CD14-positive monocyte (primary cell): Measurements from ENCODE around the gene DBN1. TPM values are rescaled to one million over a fixed set of nuclear protein-coding genes. Genes with fewer than 3 reads are reported as not detected.

ENCODE experiments used
- DNase-seq, 3 donors: peaks; one replicate each; pipeline ENCODE4 v3.0.0-alpha.2; 2011 to 2022
- H2AFZ ChIP-seq: 2 replicates; pipeline ENCODE4 v1.6.0; 2012; ENCODE audit warnings: mild to moderate bottlenecking, low read depth, low read length, inconsistent platforms; ENCODE audit not compliant: insufficient read depth, poor library complexity, severe bottlenecking
- H3K27ac ChIP-seq, 2 donors: 1 replicate in 1 of 2; 2 replicates in 1 of 2; pipeline ENCODE4 v1.5.1; 2012 to 2013; ENCODE audit warnings: low read length in 2 of 2, control low read depth in 1 of 2, inconsistent platforms in 1 of 2, low read depth in 1 of 2, mild to moderate bottlenecking in 1 of 2
- H3K27me3 ChIP-seq, 2 donors: one replicate each; pipeline versions ENCODE4 v1.6.0 to v1.6.1; 2011 to 2013; ENCODE audit warnings: low read length in 2 of 2; ENCODE audit not compliant: control insufficient read depth in 2 of 2, insufficient read depth in 2 of 2
- H3K36me3 ChIP-seq, 2 donors: replicated peaks in 1 of 2; 1 replicate in 1 of 2; 2 replicates in 1 of 2; pipeline versions ENCODE4 v1.5.1 to v1.6.1; 2012 to 2013; ENCODE audit warnings: low read length in 2 of 2, control low read depth in 1 of 2, inconsistent platforms in 1 of 2, mild to moderate bottlenecking in 1 of 2; ENCODE audit not compliant: insufficient read depth in 2 of 2, control insufficient read depth in 1 of 2
- H3K4me1 ChIP-seq, 2 donors: 1 replicate in 1 of 2; 2 replicates in 1 of 2; pipeline versions ENCODE4 v1.5.1 to v1.6.1; 2012 to 2013; ENCODE audit warnings: low read length in 2 of 2, control low read depth in 1 of 2, inconsistent platforms in 1 of 2, mild to moderate bottlenecking in 1 of 2, moderate library complexity in 1 of 2; ENCODE audit not compliant: insufficient read depth in 2 of 2, control insufficient read depth in 1 of 2
- H3K4me2 ChIP-seq: replicated peaks from 2 replicates; pipeline ENCODE3; 2012; ENCODE audit warnings: low read length, moderate library complexity, mild to moderate bottlenecking; ENCODE audit not compliant: poor library complexity, severe bottlenecking; ENCODE audit errors: extremely low read depth
- H3K4me3 ChIP-seq, 3 experiments: fragments of 200-600 bp in 1 of 3; sonication (generic) in 1 of 3; replicated peaks in 1 of 3; 1 replicate in 2 of 3; 2 replicates in 1 of 3; pipeline ENCODE4 v1.5.1; 2011 to 2013; ENCODE audit warnings: low read length in 3 of 3, mild to moderate bottlenecking in 3 of 3, control low read depth in 2 of 3, low read depth in 2 of 3, inconsistent platforms in 1 of 3, moderate library complexity in 1 of 3
- H3K79me2 ChIP-seq: 2 replicates; pipeline ENCODE4 v1.6.0; 2012; ENCODE audit warnings: mild to moderate bottlenecking, control low read depth, inconsistent platforms, low read length, moderate library complexity; ENCODE audit not compliant: insufficient read depth
- H3K9ac ChIP-seq: 2 replicates; pipeline ENCODE4 v1.6.0; 2017; ENCODE audit warnings: low read length, mild to moderate bottlenecking; ENCODE audit not compliant: insufficient read depth, poor library complexity, severe bottlenecking
- H3K9me3 ChIP-seq, 2 donors: replicated peaks in 1 of 2; 1 replicate in 1 of 2; 2 replicates in 1 of 2; pipeline versions ENCODE4 v1.5.1 to v1.6.1; 2012 to 2013; ENCODE audit warnings: low read length in 2 of 2, control low read depth in 1 of 2; ENCODE audit not compliant: control insufficient read depth in 1 of 2, insufficient read depth in 1 of 2
- H4K20me1 ChIP-seq: 2 replicates; pipeline ENCODE4 v1.6.0; 2012; ENCODE audit warnings: mild to moderate bottlenecking, low read length, control low read depth, moderate library complexity; ENCODE audit not compliant: insufficient read depth
- H3K27ac Mint-ChIP-seq, 7 donors: one replicate each; pipeline ENCODE4 v1.8.0; 2020; ENCODE audit warnings: mild to moderate bottlenecking in 7 of 7, mixed read lengths in 7 of 7, moderate library complexity in 6 of 7, inconsistent platforms in 2 of 7
- H3K27me3 Mint-ChIP-seq, 3 donors: one replicate each; pipeline ENCODE4 v1.8.0; 2021 to 2022; ENCODE audit warnings: low read depth in 3 of 3, mild to moderate bottlenecking in 3 of 3, mixed read lengths in 3 of 3, moderate library complexity in 3 of 3, inconsistent platforms in 1 of 3
- H3K36me3 Mint-ChIP-seq, 2 donors: one replicate each; pipeline ENCODE4 v1.8.0; 2020; ENCODE audit warnings: mixed read lengths in 2 of 2, inconsistent platforms in 1 of 2, mild to moderate bottlenecking in 1 of 2
- H3K4me1 Mint-ChIP-seq: one replicate; pipeline ENCODE4 v1.8.0; 2020; ENCODE audit warnings: mild to moderate bottlenecking, mixed read lengths
- H3K4me3 Mint-ChIP-seq, 2 donors: one replicate each; pipeline ENCODE4 v1.8.0; 2020; ENCODE audit warnings: mild to moderate bottlenecking in 2 of 2, mixed read lengths in 2 of 2, moderate library complexity in 1 of 2
- H3K9me3 Mint-ChIP-seq, 7 donors: one replicate each; pipeline ENCODE4 v1.8.0; 2020 to 2022; ENCODE audit warnings: mixed read lengths in 7 of 7, mild to moderate bottlenecking in 6 of 7, moderate library complexity in 6 of 7, inconsistent platforms in 2 of 7
- WGBS: methylation state at CpG from one replicate; pipeline ENCODE4 v1.1.5; 2013; ENCODE audit warnings: missing lambda C conversion rate; ENCODE audit not compliant: insufficient coverage; 5-methylcytosine and 5-hydroxymethylcytosine counted together
- intact Hi-C, 2 donors: fragments of 100-400 bp; cut with micrococcal nuclease; formaldehyde crosslinking; loops; one replicate each; pipeline versions ENCODE4 v1.15.0 to v1.15.1; 2023
- polyA plus RNA-seq, 3 donors: library from polyadenylated mRNA; depleted of rRNA in 1 of 3; unstranded in 2 of 3; stranded (reverse) in 1 of 3; fragments of 300-500 nt in 2 of 3; fragments of >200 nt in 1 of 3; fragmentation: Illumina TruSeq in 2 of 3; gene quantifications; 1 replicate in 2 of 3; 2 replicates in 1 of 3; pipeline ENCODE4 v1.2.3, GENCODE V29; 2012 to 2021
- TF ChIP-seq, protein P1 (sequence below): fragments of 200-600 bp; IDR thresholded peaks from one replicate; pipeline ENCODE4 v1.8.0; 2022; ENCODE audit warnings: antibody characterized with exemption, mild to moderate bottlenecking

Gene DBN1
- polyA plus RNA-seq, 3 donors, result 0.71 to 1.6 (median 0.73) TPM

DNA sequence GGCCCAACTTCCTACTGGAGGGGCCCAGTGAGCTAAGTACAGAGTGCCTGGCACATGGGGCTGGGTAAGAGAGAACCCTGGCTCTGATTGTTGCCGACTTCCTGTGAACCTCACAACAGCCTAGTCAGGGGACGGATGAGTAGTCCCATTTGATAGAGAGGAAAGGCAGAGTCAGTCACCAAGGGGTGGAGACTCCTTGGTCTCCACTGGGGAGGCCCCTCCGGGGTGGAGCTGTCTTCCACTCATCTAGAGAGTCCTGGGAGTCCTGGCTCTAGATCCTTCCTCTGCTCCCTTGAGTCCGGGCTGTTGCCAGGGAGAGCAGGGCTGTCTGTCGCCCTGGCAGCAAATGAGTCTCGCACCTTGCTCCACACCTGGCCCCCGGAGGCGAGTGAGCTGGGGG is 39.0 kb downstream of the DBN1 start:
- H3K27me3 ChIP-seq, result no peaks in the 10 kb centered on the region
- no peak overlapping the region for H3K4me3 Mint-ChIP-seq
- no peak overlapping the region for H3K4me3 ChIP-seq
- H3K27ac ChIP-seq, result peak overlapping the region in 1 of 2 donors; percentile 23
- H3K79me2 ChIP-seq, result peaks cover 67% of the 10 kb centered on the region
- H3K9me3 ChIP-seq, result no peaks in the 10 kb centered on the region
- no peak for DNase-seq
- peaks cover 0 to 1% (median 0%) of the 10 kb centered on the region in 3 donors for H3K27me3 Mint-ChIP-seq
- H3K27ac Mint-ChIP-seq, result peak overlapping the region in 4 of 7 donors; percentile 35 to 60 (median 43)
- H3K36me3 ChIP-seq, result peaks cover 80 to 96% of the 10 kb centered on the region in 2 donors
- WGBS, result 100% methylated on average over 7 of the region's 8 CpGs
- TF ChIP-seq, protein P1, sequence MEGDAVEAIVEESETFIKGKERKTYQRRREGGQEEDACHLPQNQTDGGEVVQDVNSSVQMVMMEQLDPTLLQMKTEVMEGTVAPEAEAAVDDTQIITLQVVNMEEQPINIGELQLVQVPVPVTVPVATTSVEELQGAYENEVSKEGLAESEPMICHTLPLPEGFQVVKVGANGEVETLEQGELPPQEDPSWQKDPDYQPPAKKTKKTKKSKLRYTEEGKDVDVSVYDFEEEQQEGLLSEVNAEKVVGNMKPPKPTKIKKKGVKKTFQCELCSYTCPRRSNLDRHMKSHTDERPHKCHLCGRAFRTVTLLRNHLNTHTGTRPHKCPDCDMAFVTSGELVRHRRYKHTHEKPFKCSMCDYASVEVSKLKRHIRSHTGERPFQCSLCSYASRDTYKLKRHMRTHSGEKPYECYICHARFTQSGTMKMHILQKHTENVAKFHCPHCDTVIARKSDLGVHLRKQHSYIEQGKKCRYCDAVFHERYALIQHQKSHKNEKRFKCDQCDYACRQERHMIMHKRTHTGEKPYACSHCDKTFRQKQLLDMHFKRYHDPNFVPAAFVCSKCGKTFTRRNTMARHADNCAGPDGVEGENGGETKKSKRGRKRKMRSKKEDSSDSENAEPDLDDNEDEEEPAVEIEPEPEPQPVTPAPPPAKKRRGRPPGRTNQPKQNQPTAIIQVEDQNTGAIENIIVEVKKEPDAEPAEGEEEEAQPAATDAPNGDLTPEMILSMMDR, result no peak
- H3K9ac ChIP-seq, result no peak overlapping the region
- peaks cover 100% of the 10 kb centered on the region for H4K20me1 ChIP-seq
- peaks cover 76 to 96% of the 10 kb centered on the region in 2 donors for H3K36me3 Mint-ChIP-seq
- H3K9me3 Mint-ChIP-seq, result no peaks in the 10 kb centered on the region
- peaks cover 37 to 43% of the 10 kb centered on the region in 2 donors for H3K4me1 ChIP-seq
- H2AFZ ChIP-seq, result no peak overlapping the region
- intact Hi-C loops, result no loop called here
- peaks cover 35% of the 10 kb centered on the region for H3K4me1 Mint-ChIP-seq
- H3K4me2 ChIP-seq, result no peak overlapping the region

DNA sequence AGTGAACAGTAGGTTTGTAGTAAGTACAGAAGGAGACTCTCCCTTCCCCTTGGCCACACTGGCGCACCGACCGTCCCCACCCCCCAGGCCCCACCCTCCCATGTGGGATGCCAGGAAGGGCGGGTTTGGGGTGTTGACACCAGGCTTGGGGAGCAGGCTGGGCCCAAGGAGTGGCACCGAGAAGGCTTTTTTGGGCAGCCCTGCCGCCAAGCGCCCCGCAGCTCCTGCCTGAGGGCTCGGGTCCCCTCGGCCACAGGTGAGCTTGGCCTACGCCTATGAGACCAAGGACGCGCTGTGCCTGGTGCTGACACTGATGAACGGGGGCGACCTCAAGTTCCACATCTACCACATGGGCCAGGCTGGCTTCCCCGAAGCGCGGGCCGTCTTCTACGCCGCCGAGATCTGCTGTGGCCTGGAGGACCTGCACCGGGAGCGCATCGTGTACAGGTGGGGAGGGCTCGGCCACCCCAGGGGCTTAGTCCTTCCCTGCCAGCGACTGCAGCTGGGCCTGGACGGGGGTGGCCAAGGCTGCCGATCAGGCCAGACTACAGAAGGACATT is 39.7 kb downstream of the DBN1 start:
- Mint-ChIP-seq H3K4me1 (peaks cover 42% of the 10 kb centered on the region), H3K9me3 (no peaks in the 10 kb centered on the region), H3K27ac (no peak overlapping the region), H3K27me3 (peaks cover 0 to 1% (median 0%) of the 10 kb centered on the region in 3 donors), H3K36me3 (peaks cover 74 to 93% of the 10 kb centered on the region in 2 donors), H3K4me3 (no peak overlapping the region)
- no peaks in the 10 kb centered on the region for H3K27me3 ChIP-seq
- H3K36me3 ChIP-seq, result peaks cover 79 to 89% of the 10 kb centered on the region in 2 donors
- H3K4me3 ChIP-seq, result no peak overlapping the region
- H3K9me3 ChIP-seq, result no peaks in the 10 kb centered on the region
- peaks cover 43 to 48% of the 10 kb centered on the region in 2 donors for H3K4me1 ChIP-seq
- WGBS, result 97% methylated on average over 24 of the region's 29 CpGs
- H3K27ac ChIP-seq, result peak overlapping the region in 1 of 2 donors; percentile 23
- no peak overlapping the region for H2AFZ ChIP-seq
- H3K9ac ChIP-seq, result no peak overlapping the region
- no peak for DNase-seq
- intact Hi-C loops, result no loop called here
- H3K79me2 ChIP-seq, result peaks cover 70% of the 10 kb centered on the region
- TF ChIP-seq, protein P1, result no peak
- no peak overlapping the region for H3K4me2 ChIP-seq
- peaks cover 93% of the 10 kb centered on the region for H4K20me1 ChIP-seq
